Transverse colon (tissue), 4 donors: ENCODE measurements around the gene SFXN1.
A peak's percentile ranks its signal among the peaks of the same experiment; 100 is the strongest.

Experiments used
- CTCF ChIP-seq, 5 experiments: fragments of 200-600 bp in 3 of 5; fragments of 450-650 bp in 2 of 5; sonication (generic) in 3 of 5; IDR thresholded peaks; 1 replicate in 2 of 5; 2 replicates in 3 of 5; pipeline ENCODE4 v1.5.1; 2016 to 2017; ENCODE audit warnings: antibody characterized with exemption in 5 of 5, inconsistent platforms in 3 of 5, mild to moderate bottlenecking in 2 of 5, moderate library complexity in 1 of 5
- POLR2A ChIP-seq: fragments of 450-650 bp; IDR thresholded peaks from one replicate; pipeline ENCODE4 v1.6.1; 2016; ENCODE audit warnings: antibody characterized with exemption, mild to moderate bottlenecking, moderate library complexity
- POLR2AphosphoS5 ChIP-seq, 3 donors: sonication (generic); formaldehyde crosslinking; IDR thresholded peaks; one replicate each; pipeline ENCODE4 v1.6.1; 2016; ENCODE audit warnings: antibody characterized with exemption in 3 of 3

- no peak for TF ChIP-seq POLR2A
- peak in 4 of 5 experiments; percentile 56 to 77 (median 62) for TF ChIP-seq CTCF (IDR thresholded peaks at IDR 0.05)
- no peak for TF ChIP-seq POLR2AphosphoS5 (IDR thresholded peaks at IDR 0.05)
Measured at GRCh38 chr5:175444060-175444904, 34.1 kb upstream of the SFXN1 start, which contains the start of gene DRD1.
